ENCODE data around the gene SLC44A1. TPM values are rescaled to one million over a fixed set of nuclear protein-coding genes. Genes with fewer than 3 reads are reported as not detected.

Gene SLC44A1
- total and polyA plus RNA-seq, 2 experiments from 2014 or later, result 32.4 to 38.7 TPM

DNA sequence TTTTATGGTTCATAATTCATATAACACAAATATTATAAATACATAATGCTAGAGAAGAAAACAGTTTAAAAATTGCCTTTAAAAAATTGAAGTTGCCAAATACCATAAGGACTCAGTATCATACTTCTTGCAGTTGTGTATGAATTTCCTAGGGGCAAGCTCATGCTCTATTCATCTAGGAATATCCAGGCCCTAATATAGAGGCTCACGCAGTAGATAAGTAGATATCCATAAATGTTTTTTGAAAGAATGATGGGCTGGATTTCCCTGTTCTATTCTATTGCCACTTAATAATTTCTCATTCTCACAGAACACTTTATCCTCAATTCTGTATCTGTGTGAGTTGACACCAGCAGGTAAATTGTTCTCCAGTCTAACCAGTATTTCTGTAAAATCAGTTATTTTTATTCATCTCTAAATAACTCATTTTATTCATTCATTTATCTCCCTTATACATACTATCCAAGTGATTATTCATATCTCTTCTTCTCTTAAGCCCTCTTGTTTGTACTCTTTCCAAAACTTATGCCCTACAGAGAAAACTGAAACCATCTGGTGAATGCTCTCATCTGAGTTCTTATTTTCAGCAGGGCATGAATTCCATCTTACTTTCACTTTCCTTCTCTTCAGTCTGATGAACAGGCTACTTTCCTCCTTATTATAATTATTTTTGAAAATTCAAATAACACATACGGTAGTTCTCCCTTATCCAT, 97.1 kb downstream of the SLC44A1 start:
- peak in 1 of 2 donors; percentile 51 for DNase-seq (ENCODE audit: low read depth in 1 of 2, low spot score in 1 of 2)
- Histone ChIP-seq H3K36me3 (peaks cover 15% of the 10 kb centered on the region), H3K4me1 (ENCODE audit: low read depth) (no peaks in the 10 kb centered on the region), H3K4me3 (no peak overlapping the region), H3K27me3 (no peaks in the 10 kb centered on the region), H3K27ac (no peak overlapping the region), H3K9me3 (ENCODE audit: low read depth) (no peaks in the 10 kb centered on the region)
- TF ChIP-seq, protein P1, sequence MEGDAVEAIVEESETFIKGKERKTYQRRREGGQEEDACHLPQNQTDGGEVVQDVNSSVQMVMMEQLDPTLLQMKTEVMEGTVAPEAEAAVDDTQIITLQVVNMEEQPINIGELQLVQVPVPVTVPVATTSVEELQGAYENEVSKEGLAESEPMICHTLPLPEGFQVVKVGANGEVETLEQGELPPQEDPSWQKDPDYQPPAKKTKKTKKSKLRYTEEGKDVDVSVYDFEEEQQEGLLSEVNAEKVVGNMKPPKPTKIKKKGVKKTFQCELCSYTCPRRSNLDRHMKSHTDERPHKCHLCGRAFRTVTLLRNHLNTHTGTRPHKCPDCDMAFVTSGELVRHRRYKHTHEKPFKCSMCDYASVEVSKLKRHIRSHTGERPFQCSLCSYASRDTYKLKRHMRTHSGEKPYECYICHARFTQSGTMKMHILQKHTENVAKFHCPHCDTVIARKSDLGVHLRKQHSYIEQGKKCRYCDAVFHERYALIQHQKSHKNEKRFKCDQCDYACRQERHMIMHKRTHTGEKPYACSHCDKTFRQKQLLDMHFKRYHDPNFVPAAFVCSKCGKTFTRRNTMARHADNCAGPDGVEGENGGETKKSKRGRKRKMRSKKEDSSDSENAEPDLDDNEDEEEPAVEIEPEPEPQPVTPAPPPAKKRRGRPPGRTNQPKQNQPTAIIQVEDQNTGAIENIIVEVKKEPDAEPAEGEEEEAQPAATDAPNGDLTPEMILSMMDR (IDR thresholded peaks at IDR 0.05; ENCODE audit: low read depth, low read length), result no peak

- TF ChIP-seq, protein P1 (IDR thresholded peaks at IDR 0.05; ENCODE audit: low read depth, low read length), result no peak
- Histone ChIP-seq H3K27me3 (no peaks in the 10 kb centered on the region), H3K9me3 (ENCODE audit: low read depth) (no peaks in the 10 kb centered on the region), H3K4me1 (ENCODE audit: low read depth) (no peaks in the 10 kb centered on the region), H3K4me3 (no peak overlapping the region), H3K27ac (no peak overlapping the region), H3K36me3 (peaks cover 9% of the 10 kb centered on the region)
- no peak for DNase-seq (ENCODE audit: low read depth in 1 of 2, low spot score in 1 of 2)
Observed at GRCh38 chr9:105342147-105342505, 97.7 kb downstream of the SLC44A1 start.

DNA sequence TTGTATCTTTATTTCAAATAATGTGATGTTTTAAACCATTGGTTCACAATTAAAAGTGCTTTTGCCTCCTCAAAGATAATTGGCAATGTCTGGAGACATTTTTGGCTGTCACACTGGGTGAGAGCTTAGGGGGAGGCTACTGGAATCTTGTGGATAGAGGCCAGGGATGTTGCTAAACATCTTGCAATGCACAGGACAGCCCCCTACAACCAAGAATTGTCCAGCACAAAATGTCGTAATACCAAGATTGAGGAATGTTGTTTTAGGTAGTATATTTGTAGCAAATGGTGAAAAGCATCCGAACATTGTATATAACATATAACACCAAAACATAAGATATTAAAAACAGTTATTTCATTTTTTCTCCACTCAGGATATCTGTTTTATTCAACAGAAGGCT, 99.8 kb downstream of the SLC44A1 start:
- H3K27ac ChIP-seq, result no peak overlapping the region
- no peaks in the 10 kb centered on the region for H3K9me3 ChIP-seq (ENCODE audit: low read depth)
- TF ChIP-seq, protein P1 (IDR thresholded peaks at IDR 0.05; ENCODE audit: low read depth, low read length), result no peak

DNA sequence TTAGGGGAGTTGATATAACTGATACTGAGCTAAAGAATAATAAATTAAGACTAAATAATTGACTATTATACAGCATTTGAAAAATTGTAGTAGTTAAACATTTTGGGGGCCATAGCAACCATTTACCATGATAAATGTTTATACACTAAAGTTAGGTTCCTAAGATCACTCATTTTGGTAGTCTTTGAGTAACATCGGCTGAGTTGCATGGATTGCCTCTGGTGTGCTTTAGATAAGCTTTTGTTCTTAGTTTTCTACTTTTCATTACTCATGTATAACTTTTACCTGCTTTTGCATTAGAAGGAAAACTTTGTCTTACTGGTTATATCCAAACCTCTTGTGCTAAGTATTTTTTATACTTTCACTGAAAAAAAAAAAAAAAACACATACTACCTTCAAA, 101.2 kb downstream of the SLC44A1 start:
- Histone ChIP-seq H3K9me3 (ENCODE audit: low read depth) (no peaks in the 10 kb centered on the region), H3K4me1 (ENCODE audit: low read depth) (no peaks in the 10 kb centered on the region), H3K27me3 (no peaks in the 10 kb centered on the region), H3K27ac (peak overlapping the region; percentile 12), H3K4me3 (no peak overlapping the region), H3K36me3 (no peaks in the 10 kb centered on the region)
- no peak for DNase-seq (ENCODE audit: low read depth in 1 of 2, low spot score in 1 of 2)
- TF ChIP-seq, protein P1 (IDR thresholded peaks at IDR 0.05; ENCODE audit: low read depth, low read length), result no peak

More for the DNA sequence above, 99.8 kb downstream of the SLC44A1 start:
- Histone ChIP-seq H3K36me3 (no peaks in the 10 kb centered on the region), H3K4me1 (ENCODE audit: low read depth) (no peaks in the 10 kb centered on the region), H3K27me3 (no peaks in the 10 kb centered on the region), H3K4me3 (no peak overlapping the region)
- peak in 1 of 2 donors; percentile 86 for DNase-seq (ENCODE audit: low read depth in 1 of 2, low spot score in 1 of 2)

GRCh38 chr9:105346273-105346672, 101.8 kb downstream of the SLC44A1 start:
- Histone ChIP-seq H3K4me3 (no peak overlapping the region), H3K36me3 (no peaks in the 10 kb centered on the region), H3K4me1 (ENCODE audit: low read depth) (no peaks in the 10 kb centered on the region), H3K27me3 (no peaks in the 10 kb centered on the region), H3K9me3 (ENCODE audit: low read depth) (no peaks in the 10 kb centered on the region), H3K27ac (peak overlapping the region; percentile 12)
- TF ChIP-seq, protein P1 (IDR thresholded peaks at IDR 0.05; ENCODE audit: low read depth, low read length), result no peak
- no peak for DNase-seq (ENCODE audit: low read depth in 1 of 2, low spot score in 1 of 2)

All from cardiac muscle cell (in vitro differentiated cells and primary cell).